ENCODE data around the gene IFI6.
A peak's percentile ranks its signal among the peaks of the same experiment; 100 is the strongest.
"Not testable (repeated sequence)": the region's sequence is repeated elsewhere in the genome, so short reads cannot be mapped to it uniquely, and the experiment has no call there.

IFI6 gene

GRCh38 chr1:27671964-27672749 lies at the start of gene IFI6:
TSS of gene IFI6 (minus strand) at chr1:27672192. CDS start at chr1:27669314, 2,878 bp downstream.
- peak; percentile 79 for DNase-seq

- DNase-seq, result no peak
Observed at GRCh38 chr1:27719286-27720251, 47.6 kb upstream of the IFI6 start.

- DNase-seq, result no peak
Observed at GRCh38 chr1:27716262-27716895, 44.4 kb upstream of the IFI6 start.

GRCh38 chr1:27713869-27714513 lies 42.0 kb upstream of the IFI6 start:
- no peak for DNase-seq

GRCh38 chr1:27713139-27713725 lies 41.2 kb upstream of the IFI6 start:
- no peak for DNase-seq

- DNase-seq, result no peak
Observed at GRCh38 chr1:27710574-27710973, 38.6 kb upstream of the IFI6 start.

- DNase-seq, result no peak
Observed at GRCh38 chr1:27705545-27705944, 33.6 kb upstream of the IFI6 start.

GRCh38 chr1:27704958-27705357 lies 33.0 kb upstream of the IFI6 start:
- no peak for DNase-seq

GRCh38 chr1:27696835-27697234 lies 24.8 kb upstream of the IFI6 start:
- not testable (repeated sequence) for DNase-seq

- no peak for DNase-seq
Observed at GRCh38 chr1:27690183-27690582, 18.2 kb upstream of the IFI6 start.

GRCh38 chr1:27689423-27690173 lies 17.6 kb upstream of the IFI6 start:
- no peak for DNase-seq

- no peak for DNase-seq
Observed at GRCh38 chr1:27687906-27688305, 15.9 kb upstream of the IFI6 start.

GRCh38 chr1:27686223-27686990 lies 14.4 kb upstream of the IFI6 start:
- DNase-seq, result no peak

GRCh38 chr1:27684176-27684575 lies 12.2 kb upstream of the IFI6 start:
- DNase-seq, result no peak

- no peak for DNase-seq
Observed at GRCh38 chr1:27682351-27682944, 10.5 kb upstream of the IFI6 start.

GRCh38 chr1:27681580-27681979 lies 9.6 kb upstream of the IFI6 start:
- not testable (repeated sequence) for DNase-seq

GRCh38 chr1:27680225-27680791 lies 8.3 kb upstream of the IFI6 start:
- not testable (repeated sequence) for DNase-seq

- no peak for DNase-seq
Observed at GRCh38 chr1:27678747-27679146, 6.8 kb upstream of the IFI6 start.

GRCh38 chr1:27676410-27676809 lies 4.4 kb upstream of the IFI6 start:
- no peak for DNase-seq

GRCh38 chr1:27672750-27673112 lies 739 bp upstream of the IFI6 start:
- DNase-seq, result no peak
